Measurements from ENCODE around the gene NOX3.
A peak's percentile ranks its signal among the peaks of the same experiment; 100 is the strongest.
"Not testable (repeated sequence)": the region's sequence is repeated elsewhere in the genome, so short reads cannot be mapped to it uniquely, and the experiment has no call there.

The NOX3 gene

DNA sequence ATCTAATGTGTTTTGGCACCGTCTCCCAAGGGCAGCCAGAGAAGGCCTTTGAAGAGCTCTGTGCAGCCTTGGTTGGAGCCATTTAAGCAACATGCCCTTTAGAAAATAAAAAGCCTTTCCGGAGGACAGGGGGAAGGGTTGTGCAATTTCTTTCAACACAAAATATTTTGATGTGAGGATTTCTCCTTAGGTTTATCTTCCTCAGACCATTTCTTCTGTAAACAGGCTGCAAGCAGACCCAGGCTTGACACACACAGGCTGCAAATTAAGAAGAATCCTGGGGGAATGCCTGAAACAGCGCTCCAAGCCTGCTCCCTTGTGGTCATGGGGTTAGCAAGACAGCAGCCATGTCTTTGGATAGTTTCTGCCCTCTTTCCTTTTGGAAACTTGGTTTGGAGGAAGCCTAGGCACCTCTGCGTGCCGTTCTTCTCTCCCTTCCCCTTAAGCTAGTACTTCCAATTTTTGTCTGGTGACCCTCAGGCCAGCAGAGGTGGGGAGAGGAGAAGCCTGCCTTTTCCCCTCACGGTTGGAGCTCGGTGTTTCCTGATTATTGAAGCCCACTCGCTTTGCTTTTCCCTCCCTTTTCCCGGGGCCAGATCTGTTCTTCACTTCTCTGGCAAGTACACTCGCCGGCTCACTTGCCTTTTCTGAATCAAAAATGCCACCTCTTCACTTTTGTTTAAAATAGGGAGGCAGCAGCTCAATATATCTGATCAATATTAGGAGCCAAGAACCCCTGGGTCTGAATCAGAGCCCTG lies 39.6 kb upstream of the NOX3 start:
- TF ChIP-seq, protein P1, sequence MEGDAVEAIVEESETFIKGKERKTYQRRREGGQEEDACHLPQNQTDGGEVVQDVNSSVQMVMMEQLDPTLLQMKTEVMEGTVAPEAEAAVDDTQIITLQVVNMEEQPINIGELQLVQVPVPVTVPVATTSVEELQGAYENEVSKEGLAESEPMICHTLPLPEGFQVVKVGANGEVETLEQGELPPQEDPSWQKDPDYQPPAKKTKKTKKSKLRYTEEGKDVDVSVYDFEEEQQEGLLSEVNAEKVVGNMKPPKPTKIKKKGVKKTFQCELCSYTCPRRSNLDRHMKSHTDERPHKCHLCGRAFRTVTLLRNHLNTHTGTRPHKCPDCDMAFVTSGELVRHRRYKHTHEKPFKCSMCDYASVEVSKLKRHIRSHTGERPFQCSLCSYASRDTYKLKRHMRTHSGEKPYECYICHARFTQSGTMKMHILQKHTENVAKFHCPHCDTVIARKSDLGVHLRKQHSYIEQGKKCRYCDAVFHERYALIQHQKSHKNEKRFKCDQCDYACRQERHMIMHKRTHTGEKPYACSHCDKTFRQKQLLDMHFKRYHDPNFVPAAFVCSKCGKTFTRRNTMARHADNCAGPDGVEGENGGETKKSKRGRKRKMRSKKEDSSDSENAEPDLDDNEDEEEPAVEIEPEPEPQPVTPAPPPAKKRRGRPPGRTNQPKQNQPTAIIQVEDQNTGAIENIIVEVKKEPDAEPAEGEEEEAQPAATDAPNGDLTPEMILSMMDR (IDR thresholded peaks at IDR 0.05; ENCODE audit: insufficient read depth, low read depth, low read length, missing control alignments) = peak; percentile 5
- no peak overlapping the region for H3K4me3 ChIP-seq (ENCODE audit: low read length)
- DNase-seq (ENCODE audit: low read depth) = peak; percentile 19

DNA sequence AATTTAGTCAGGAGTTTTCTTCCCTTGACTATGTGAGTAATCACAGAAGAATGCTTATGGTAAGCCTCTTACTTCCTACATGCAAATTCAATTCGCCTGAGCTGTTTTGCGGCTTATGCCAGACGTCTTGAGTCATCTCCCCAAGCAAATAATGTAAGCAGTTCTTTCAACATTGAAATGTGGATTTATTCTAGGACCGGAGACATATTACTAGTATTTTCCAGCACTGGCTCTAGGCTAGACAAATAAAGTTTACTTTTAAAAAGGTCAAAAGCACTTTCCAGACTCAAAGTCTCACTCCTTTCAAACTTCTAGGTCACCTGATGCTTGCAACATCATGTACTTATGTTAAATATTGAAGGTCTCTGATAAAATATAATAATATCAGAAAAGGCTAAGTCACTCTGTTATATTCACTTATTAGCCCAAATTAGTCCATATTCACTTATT lies 38.1 kb upstream of the NOX3 start:
- TF ChIP-seq, protein P1 (IDR thresholded peaks at IDR 0.05; ENCODE audit: insufficient read depth, low read depth, low read length, missing control alignments) = no peak
- no peak overlapping the region for H3K4me3 ChIP-seq (ENCODE audit: low read length)
- DNase-seq (ENCODE audit: low read depth) = peak; percentile 97

DNA sequence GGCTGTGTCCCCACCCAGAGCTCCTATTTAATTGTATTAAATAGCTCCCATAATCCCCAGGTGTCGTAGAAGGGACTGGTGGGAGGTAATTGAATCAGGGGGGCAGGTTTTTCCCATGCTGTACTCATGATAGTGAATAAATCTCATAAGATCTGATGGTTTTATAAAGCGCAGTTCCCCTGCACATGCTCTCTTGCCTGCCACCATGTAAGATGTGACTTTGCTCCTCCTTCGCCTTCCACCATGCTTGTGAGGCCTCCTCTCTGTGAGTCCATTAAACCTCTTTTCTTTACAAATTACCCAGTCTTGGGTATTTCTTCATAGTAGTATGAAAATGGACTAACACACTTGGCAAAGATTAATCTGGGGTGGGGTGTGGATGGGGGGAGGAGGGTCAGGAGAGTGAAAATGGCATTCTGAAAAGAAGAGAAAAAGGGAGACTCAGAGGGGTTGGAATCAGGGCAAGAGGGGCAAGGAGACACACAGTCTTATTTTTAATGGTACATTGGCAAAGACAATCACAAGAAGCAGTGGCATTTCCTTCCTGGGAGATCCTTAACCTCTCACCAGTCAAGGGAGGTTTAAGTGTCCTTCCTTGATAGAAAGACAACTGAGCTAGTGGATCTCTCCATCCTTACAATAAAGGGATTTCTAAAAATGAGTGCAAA lies 37.5 kb upstream of the NOX3 start:
- no peak for DNase-seq (ENCODE audit: low read depth)
- H3K4me3 ChIP-seq (ENCODE audit: low read length) = no peak overlapping the region
- TF ChIP-seq, protein P1 (IDR thresholded peaks at IDR 0.05; ENCODE audit: insufficient read depth, low read depth, low read length, missing control alignments) = no peak

DNA sequence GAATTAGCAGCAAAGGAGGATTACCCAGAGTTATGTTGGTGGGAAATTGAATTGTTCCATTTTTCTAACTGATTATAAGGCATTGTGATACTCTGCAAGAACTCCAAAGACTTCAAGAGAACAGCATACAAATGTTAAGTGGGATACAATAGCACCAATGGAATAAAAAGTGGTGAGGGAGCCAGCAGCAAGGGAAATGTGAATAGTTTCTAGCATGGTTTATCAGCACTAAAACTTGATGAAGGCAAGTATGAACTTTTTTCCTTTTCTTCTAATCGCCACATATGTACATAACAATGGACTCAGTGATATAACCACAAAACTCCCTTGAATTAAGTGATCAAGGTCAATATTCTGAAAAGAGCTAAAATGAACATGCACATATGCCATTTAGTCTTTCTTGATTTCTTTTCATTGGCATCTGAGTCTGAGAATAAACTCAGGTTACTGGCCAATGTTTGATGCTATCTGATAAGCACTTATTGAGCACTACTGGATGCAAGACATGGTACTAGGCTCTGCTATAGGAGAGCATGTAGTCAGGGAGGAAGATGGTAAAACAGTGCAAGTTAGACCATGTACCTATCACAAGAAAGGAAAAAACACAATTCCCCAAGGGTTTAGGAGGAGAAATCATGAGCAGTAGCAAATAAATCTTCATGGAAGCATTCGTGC lies 36.6 kb upstream of the NOX3 start:
- TF ChIP-seq, protein P1 (IDR thresholded peaks at IDR 0.05; ENCODE audit: insufficient read depth, low read depth, low read length, missing control alignments) = no peak
- no peak for DNase-seq (ENCODE audit: low read depth)
- no peak overlapping the region for H3K4me3 ChIP-seq (ENCODE audit: low read length)

DNA sequence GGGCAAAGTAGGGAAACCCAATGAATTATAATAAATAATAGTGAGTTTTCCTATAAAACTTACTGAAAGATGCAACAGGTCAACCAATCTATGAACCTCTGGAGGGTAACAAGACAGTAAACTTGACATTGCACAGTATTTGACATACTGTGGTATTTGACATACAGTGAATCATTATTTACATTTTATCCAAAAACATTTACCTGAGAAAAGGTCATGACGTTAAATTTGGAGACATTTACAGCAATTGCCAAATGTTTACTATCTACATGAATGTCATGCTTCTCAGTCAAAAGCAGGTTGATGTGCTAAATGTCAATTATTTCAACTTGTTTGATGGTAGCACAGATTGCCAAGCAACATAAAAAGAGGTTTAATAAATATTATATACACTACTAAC lies 35.8 kb upstream of the NOX3 start:
- DNase-seq (ENCODE audit: low read depth) = no peak
- H3K4me3 ChIP-seq (ENCODE audit: low read length) = no peak overlapping the region
- TF ChIP-seq, protein P1 (IDR thresholded peaks at IDR 0.05; ENCODE audit: insufficient read depth, low read depth, low read length, missing control alignments) = no peak

DNA sequence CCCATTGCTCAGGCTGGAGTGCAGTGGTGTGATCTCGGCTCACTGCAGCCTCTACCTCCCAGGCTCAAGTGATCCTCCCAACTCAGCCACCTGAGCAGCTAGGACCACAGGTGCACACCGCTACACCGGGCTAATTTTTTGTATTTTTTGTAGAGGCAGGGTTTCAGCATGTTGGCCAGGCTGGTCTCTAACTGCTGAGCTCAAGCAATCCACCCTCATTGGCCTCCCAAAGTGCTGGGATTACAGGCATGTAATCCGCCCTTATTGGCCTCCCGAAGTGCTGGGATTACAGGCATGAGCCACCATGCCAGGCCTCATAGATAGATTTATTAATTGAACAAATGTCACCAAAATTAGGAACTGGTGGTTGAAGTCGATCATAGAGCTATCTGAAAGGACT lies 32.6 kb upstream of the NOX3 start:
- not testable (repeated sequence) for DNase-seq (ENCODE audit: low read depth); H3K4me3 ChIP-seq (ENCODE audit: low read length)

DNA sequence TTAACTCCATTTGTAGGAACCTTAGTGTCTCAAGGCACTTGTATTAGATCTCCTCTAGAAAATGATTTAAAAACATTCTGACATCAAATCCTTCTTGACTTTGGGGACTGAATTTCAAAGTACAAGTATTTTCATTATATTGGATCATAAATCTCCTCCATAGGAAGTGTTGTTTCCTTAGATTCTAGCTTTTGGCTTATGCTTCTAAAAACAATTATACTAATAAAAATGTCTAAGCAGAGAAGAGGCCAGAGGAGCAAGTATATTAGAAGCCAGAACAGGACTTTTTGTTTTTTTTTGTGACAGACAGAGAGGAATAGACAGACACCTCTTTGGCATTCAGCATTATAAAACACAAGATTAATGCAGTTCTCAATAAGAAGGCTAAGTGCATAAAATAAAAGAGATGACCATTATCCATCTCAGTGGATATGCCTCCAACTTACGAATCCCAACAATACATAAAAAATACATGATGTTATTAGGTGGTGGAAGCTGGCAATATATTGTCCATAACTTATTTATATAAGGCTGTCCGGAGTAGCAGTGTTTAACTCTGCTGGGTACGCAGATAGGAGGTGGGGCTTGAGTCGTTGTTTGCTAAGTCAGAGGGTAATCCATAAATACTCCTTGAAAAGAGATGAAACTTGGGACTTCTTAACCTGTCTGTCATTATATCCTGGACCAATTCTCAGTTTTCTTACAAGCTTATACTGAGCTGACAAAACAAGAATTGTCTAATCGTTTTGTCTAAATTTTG lies 31.9 kb upstream of the NOX3 start:
- TF ChIP-seq, protein P1 (IDR thresholded peaks at IDR 0.05; ENCODE audit: insufficient read depth, low read depth, low read length, missing control alignments) = no peak
- no peak overlapping the region for H3K4me3 ChIP-seq (ENCODE audit: low read length)
- no peak for DNase-seq (ENCODE audit: low read depth)
